ENCODE results near the gene SPANXA2.
"Not testable (repeated sequence)": the region's sequence is repeated elsewhere in the genome, so short reads cannot be mapped to it uniquely, and the experiment has no call there.

SPANXA2 gene, protein sequence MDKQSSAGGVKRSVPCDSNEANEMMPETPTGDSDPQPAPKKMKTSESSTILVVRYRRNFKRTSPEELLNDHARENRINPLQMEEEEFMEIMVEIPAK

DNA sequence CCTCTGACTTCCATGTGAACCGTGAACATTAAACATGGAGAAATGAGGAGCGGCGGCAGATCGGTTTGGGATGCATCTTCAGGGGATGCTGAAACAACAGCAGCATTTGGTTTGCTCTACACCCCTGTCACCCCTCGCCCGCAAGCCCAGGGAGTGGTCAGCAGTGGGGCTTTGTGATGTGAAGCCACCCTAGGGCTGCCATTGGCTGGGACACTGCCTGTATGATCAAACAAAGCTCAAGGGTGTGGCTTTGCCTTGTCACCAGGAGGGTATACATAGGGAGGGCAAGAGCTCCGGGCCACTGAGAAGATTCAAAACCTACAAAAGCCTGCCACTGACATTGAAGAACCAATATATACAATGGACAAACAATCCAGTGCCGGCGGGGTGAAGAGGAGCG, at the start of gene SPANXA2:
TSS of gene SPANXA2 (plus strand) at position 301 of the 400 bp plus-strand sequence. CDS start at position 361, 60 bp downstream.
- DNase-seq (ENCODE audit: low read depth, low spot score): not testable (repeated sequence)

- not testable (repeated sequence) for DNase-seq (ENCODE audit: low read depth, low spot score)
These were observed 47.0 kb upstream of the SPANXA2 start for GRCh38 chrX:141542551-141542950.

DNA sequence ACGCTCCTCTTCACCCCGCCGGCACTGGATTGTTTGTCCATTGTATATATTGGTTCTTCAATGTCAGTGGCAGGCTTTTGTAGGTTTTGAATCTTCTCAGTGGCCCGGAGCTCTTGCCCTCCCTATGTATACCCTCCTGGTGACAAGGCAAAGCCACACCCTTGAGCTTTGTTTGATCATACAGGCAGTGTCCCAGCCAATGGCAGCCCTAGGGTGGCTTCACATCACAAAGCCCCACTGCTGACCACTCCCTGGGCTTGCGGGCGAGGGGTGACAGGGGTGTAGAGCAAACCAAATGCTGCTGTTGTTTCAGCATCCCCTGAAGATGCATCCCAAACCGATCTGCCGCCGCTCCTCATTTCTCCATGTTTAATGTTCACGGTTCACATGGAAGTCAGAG, 4.9 kb upstream of the SPANXA2 start, which contains the start of gene SPANXA1:
TSS of gene SPANXA1 (minus strand) at position 101 of the 400 bp plus-strand sequence. CDS start at position 41, 60 bp downstream.
- DNase-seq (ENCODE audit: low read depth, low spot score): not testable (repeated sequence)

DNA sequence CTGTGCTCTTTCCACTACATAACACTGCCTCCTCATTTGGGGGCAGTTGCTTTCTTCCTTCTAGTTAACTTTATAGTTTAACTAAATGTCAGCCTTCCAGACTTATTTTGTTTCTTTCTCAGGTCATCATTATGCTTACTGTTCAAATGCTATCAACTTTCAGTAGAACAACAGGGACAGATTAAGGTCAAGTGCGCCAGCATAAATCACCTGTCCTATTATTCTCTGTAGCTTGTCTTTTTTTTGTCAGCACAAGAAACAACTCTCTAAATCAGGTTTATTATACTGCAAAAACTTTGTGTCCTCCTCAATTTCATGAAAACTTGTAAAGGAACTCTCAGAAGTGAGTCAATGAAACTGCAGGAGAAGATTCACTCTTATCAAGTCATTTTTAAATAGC, 19.6 kb downstream of the SPANXA2 start:
- no peak for DNase-seq (ENCODE audit: low read depth, low spot score)

DNA sequence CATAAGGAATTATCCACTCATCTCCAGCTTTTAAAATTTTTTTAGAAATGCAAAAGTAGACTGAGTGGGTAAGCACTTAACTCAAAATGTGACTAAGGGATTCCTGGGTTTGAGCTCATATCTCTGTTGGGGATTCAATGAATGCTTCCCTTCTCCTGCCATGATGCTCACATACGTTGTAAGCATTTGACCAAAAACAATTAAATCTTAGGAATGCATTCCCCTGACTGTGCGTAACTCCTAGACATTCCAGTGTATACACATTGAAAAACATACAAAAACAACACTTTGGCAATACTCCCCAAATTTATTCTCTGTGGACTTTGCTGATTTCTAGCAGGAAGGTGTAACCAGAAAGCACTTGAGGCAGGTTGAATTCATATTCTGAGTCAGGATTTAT, 29.8 kb downstream of the SPANXA2 start:
- DNase-seq (ENCODE audit: low read depth, low spot score): no peak

- DNase-seq (ENCODE audit: low read depth, low spot score): no peak
These were observed 42.6 kb downstream of the SPANXA2 start for GRCh38 chrX:141632124-141632523.

DNA sequence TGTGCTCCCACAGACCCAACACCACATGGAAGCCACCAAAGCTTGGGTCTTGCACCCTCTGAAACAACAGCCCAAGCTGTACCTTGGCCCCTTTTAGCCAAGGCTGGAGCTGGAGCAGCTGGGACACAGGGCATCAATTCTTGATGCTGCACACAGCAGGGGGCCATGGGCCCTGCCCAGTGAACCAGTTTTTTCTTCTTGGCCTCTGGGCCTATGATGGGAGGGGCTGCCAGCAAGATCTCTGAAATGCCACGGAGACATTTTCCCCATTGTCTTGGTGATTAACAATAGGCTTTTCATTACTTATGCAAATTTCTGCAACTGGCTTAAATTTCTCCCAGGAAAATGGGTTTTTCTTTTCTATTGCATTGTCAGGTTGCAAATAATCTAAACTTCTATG, 49.0 kb downstream of the SPANXA2 start:
- no peak for DNase-seq (ENCODE audit: low read depth, low spot score)
